ENCODE results near the gene SPDYE1. TPM values are rescaled to one million over a fixed set of nuclear protein-coding genes. Genes with fewer than 3 reads are reported as not detected.
"Not testable (repeated sequence)": the region's sequence is repeated elsewhere in the genome, so short reads cannot be mapped to it uniquely, and the experiment has no call there.

Gene SPDYE1
- not detected in 2 replicates for total RNA-seq

GRCh38 chr7:43997532-43997931 lies at the start of gene SPDYE1:
SPDYE1 (plus strand) TSS chr7:43997897; CDS start chr7:43999950, 2,053 bp downstream.
- DNase-seq: not testable (repeated sequence)

- DNase-seq: no peak
Measured at GRCh38 chr7:43952028-43952427, 45.7 kb upstream of the SPDYE1 start.

GRCh38 chr7:43953071-43953470 lies 44.6 kb upstream of the SPDYE1 start:
- no peak for DNase-seq

GRCh38 chr7:43954524-43955228 lies 43.0 kb upstream of the SPDYE1 start:
- peak; percentile 74 for DNase-seq

DNA sequence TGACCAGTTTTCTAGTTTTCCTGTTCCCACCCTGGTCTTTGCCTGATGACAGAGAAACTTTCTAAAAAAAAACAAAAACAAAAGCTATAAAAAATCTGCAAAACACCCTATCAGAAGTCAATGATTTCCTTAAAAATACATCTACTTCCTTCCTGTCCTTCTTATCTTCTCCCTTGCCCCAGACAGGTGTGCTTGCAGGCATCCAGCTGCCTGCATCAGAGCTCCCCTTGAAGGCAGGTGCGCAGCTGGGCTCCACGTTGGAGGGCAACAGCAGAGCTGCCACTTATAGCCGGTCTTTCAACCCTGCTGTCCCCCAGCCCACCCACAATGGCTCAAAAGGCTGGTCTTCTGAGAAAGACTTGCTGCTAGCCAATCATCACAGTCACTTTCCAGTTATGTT lies 41.7 kb upstream of the SPDYE1 start:
- DNase-seq: no peak

DNA sequence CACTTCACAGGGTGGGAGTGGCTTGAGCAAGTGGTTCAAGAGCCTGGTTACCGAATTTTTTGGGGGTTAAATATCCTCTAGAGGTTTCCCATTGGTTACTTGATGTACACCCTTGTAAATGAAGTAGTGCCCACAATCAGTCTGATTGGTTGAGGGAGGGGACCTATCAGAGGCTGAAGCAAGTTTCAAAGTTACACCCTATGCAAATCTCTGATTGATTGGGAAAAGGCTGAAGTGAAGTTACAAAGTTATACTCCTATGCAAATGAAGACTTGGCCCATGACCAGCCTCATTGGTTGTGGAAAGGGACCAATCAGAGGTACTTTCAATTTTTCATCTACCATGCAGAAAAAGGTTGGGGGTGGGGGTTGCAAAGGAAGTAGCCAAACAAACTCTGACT lies 36.8 kb upstream of the SPDYE1 start:
- no peak for DNase-seq

DNA sequence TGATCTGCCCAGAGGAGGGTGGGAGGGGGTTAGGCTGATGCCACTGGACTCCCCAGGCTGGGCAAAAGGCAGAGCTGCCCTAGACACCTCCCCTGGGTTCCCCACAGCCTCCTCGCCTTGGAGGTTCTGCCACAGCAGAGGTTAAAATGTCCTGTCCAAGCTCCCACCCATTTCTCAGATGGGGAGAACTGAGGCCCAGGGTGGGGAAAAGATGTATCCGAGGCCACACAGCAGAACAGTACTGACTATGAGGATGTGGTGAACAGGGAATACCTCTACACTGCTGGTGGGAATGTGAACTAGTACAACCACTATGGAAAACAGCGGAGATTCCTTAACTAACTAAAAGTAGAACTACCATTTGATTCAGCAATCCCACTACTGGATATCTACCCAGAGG lies 31.3 kb upstream of the SPDYE1 start:
- not testable (repeated sequence) for DNase-seq

GRCh38 chr7:43968172-43969040 lies 29.3 kb upstream of the SPDYE1 start:
- DNase-seq: not testable (repeated sequence)

GRCh38 chr7:43969586-43969985 lies 28.1 kb upstream of the SPDYE1 start:
- DNase-seq: not testable (repeated sequence)

DNA sequence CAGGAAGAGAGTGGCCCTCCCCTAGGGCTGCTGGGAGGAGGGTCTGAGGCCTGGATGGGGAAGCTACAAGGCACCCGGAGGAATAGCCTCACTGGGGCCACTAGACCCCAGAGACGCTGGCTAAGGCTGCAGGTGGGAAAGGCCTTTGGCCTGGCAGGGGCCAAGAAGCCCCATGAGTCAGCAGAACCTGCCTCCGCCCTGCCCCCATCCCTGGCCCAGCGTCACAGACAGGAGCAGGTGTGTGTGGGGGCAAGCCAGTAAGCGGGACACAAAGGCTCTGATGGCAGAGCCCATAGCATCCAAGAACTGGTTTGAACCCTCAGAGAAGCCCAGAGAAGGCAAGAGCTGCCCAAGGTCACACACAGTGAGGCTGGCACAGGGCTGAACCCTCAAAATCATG lies 27.0 kb upstream of the SPDYE1 start:
- DNase-seq: not testable (repeated sequence)

GRCh38 chr7:43974033-43974573 lies 23.6 kb upstream of the SPDYE1 start:
- not testable (repeated sequence) for DNase-seq

GRCh38 chr7:43974725-43975482 lies 22.8 kb upstream of the SPDYE1 start:
- not testable (repeated sequence) for DNase-seq

DNA sequence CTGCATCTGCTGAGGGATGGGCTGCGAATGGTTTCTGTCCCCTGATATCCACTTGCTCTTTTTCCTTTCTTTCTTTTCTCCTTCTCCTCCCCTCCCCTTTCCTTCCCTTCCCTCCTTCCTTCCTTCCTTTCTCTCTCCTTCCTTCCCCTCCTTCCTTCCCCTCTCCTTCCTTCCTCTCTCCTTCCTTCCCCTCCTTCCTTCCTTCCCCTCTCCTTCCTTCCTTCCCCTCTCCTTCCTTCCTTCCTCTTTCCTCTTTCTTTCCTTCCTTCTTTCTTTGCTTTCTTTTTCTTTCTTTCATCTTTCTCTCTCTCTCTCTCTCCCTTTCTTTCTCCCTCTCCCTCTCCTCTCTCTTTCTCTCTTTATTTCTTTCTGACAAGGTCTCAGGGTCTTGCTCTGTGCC lies 20.2 kb upstream of the SPDYE1 start:
- DNase-seq: no peak

DNA sequence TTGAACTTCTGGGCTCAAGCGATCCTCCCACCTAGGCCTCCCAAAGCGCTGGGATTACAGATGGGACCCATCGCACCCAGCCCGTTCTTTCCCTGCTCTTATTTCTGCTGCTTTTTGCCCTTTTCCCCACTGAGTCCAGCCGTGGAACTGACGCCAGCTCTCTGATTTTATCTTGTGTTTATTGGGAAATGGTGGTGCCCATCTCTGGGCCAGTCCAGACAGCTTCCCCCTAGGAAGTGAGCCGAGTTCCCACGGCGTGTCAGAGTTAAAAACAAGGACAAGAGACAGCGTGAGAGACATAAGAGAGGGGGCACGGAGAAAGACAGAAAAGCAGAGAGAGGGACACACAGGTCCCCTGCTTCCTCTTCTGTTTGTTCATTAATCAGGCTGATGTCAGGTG lies 19.6 kb upstream of the SPDYE1 start:
- peak; percentile 17 for DNase-seq

DNA sequence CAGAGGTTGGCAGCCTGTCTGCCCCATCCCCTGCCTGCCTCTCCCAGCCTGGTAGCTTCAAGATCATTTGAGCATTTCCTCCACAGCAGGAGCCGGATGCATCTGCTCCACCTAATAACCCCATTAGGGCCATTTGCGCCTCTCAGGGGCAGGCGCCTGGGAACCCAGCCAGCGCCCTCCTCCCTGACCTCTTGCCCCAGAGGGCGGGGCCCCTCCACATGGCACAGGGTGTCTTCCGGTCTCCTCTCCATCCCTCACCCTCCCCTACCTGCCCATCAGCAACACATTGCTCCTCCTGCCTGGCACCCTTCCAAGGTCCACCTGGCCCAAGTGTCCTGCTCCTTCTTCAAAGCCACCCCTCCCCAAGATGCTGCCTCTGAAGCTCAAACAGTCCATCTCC lies 14.8 kb upstream of the SPDYE1 start:
- DNase-seq: not testable (repeated sequence)

DNA sequence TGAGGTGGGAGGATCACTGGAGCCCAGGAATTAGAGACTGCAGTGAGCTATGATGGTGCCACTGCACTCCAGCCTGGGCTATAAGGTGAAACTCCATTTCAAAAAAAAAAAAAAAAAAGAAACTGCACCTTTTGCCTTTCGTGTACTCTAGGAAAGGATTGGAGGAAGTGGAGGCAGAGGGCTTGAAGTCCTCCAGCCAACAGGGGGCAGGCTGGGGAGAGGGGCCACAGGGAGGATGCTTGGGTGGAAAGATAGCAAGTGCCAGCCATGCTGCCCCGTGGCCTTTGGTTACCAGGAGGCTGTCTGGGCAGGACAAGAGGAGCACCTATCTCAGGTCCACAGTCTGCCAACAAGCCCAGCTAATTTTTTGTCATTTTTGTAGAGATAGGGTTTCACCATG lies 14.0 kb upstream of the SPDYE1 start:
- DNase-seq: not testable (repeated sequence)

DNA sequence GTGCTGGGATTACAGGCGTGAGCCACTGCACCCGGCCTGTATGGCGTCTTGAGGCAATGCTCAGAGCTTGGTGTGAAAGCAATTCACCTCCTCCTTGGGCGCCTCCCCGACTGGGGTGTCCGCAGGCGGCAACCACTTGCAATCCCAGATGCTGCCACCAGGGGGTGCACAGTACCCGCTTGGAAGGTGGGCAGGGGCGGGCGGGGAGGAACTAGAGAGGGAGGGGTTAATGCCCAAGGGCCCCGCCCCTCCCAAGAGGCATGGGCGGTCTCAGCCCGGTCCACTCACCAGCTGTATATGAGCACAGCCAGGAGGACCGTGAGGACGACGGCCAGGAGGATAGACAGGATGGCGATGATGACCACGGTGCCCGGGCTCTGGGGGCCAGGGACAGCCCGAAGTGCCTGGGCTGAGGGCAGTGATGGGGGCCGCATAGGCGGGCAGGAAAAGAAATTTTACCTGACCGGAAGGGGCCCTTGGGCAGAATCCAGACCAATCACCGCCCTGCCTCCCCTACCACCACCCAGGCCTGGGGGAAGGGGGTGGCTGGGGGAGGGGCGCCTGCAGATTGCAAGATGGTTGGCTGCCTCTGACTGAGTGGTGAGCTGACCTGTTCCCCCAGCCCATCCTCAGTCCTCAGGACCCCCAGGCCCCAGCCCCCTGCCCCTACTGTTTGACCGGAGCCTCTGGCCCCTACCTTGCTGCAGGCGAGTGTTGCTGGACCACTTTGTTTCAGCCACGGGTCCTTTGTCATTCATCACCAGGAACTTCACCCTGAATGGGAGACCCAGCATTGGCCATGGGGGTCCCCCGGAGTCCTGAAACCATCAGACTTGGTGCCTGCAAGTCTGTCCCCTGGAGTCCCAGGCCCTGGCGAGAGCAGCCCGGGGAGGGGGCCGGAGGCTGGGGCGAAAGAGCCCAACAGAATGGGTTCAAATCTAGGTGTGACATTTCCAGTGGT lies 11.5 kb upstream of the SPDYE1 start:
- peak; percentile 82 for DNase-seq

DNA sequence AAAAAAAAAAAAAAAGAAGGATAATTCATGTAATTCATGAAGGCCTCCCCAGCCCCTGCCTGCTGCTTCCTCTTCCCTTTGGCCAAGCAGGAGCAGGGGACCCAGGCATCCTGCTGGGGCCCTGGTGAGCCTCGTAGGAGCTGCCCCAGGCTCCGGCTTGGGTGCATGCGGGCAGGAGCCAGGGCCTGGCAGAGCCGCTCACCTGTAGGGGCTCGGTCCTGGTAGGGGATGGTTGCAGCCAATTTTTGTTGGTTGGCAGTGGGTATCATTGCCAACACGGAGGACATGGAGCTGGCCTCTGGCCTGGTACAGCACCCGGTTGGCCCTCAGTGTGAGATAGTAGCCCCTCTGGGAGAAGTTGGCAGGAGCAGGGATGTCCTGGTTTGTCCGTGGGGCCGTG lies 10.2 kb upstream of the SPDYE1 start:
- DNase-seq: not testable (repeated sequence)

- DNase-seq: not testable (repeated sequence)
Measured at GRCh38 chr7:43990011-43990585, 7.6 kb upstream of the SPDYE1 start.

- DNase-seq: not testable (repeated sequence)
Measured at GRCh38 chr7:43990829-43991228, 6.9 kb upstream of the SPDYE1 start.

DNA sequence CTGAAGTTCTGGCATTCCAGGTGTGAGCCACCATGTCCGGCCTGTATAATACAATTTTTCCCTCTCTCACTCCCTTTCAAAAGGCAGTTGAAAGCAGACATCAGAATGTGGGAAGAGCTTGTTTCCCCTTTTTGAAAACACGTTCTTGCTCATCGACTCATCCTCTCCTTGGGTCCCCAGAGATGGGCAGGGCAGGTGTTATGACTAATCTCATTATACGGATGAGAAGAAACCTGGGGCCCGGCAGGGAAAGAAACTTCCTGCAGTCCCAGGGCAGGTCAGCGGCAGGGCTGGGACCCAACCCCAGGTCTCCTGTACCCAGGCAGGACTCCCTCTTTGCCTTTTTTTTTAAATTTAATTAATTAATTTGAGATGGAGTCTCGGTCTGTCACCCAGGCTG lies 4.8 kb upstream of the SPDYE1 start:
- not testable (repeated sequence) for DNase-seq
